ENCODE results near the gene RGS6.

DNA sequence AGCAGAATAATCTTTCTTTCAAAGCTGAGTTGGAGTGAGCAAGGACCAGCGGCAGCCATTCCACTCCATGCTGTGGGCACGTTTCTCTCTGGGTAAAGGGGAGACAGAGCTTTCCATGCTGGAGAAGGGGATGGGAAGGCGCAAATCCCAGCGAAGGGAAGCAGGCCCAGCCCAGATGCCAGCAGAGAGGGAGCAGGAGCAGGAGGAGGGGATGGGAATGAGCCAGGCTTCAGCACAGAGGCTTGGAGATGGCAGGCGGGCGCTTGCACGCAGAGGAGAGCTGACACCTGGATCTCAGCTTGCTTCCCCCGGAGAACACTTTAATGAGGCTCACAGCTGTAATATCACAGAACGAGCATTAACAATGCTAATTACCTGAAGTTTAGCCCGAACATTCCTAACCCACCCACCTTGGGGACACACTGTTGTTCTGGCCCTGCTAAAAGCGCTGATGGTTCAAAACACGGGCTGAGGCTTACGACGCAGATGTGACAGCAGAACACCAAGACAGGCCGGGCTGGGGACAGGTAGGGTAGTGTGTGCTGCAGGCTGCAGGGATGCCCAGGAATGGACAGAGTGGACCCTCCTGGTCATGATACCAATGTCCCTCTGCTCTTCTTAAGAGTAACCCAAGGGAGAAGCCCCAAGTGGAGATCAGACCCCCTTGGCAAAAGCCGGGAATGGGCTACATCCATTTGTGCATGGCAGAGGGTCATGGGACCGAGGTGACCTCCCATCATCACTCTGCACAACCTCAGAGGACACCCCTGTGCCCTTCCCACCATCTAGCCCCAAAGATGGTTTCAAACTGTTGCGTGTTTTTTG lies 673.1 kb downstream of the RGS6 start:
- TF ChIP-seq CTCF (conservative IDR thresholded peaks at IDR 0.05; ENCODE audit: low read depth, low read length), result no peak
- no peak for TF ChIP-seq EZH2phosphoT487 (IDR thresholded peaks at IDR 0.05; ENCODE audit: borderline replicate concordance, low read length)
